ENCODE measurements around the gene RMI2. TPM values are rescaled to one million over a fixed set of nuclear protein-coding genes. Genes with fewer than 3 reads are reported as not detected.
A peak's percentile ranks its signal among the peaks of the same experiment; 100 is the strongest.

The RMI2 gene
- total and polyA plus RNA-seq, 9 of the 15 experiments (the other 6 are each of a cell fraction or from before 2014, with no cell fraction given) = 8.0 to 43.4 (median 32.5) TPM

GRCh38 chr16:11386791-11387546, 41.7 kb downstream of the RMI2 start:
- WGBS (ENCODE audit: insufficient coverage, low coverage, missing lambda C conversion rate) = 1% methylated on average over 18 of the region's 22 CpGs
- Histone ChIP-seq H3K36me3 (ENCODE audit: control insufficient read depth, insufficient read depth, low read length) (no peaks in the 10 kb centered on the region), H2AFZ (ENCODE audit: low read depth, low read length) (peak overlapping the region; percentile 29; the same call in 1 of the 2 replicates), H3K79me2 (ENCODE audit: control insufficient read depth, insufficient read depth, low read length) (no peaks in the 10 kb centered on the region), H3K4me1 (replicated peaks in 1 of 2; ENCODE audit: control insufficient read depth in 2 of 2, insufficient read depth in 2 of 2, low read length in 2 of 2) (peaks cover 3 to 37% of the 10 kb centered on the region in 2 experiments; a peak in 2 of 5 replicates), H3K9ac (ENCODE audit: insufficient read depth in 1 of 2, low read depth in 2 of 2, low read length in 2 of 2) (peak overlapping the region in 1 of 2 experiments; percentile 75; a peak in 2 of 4 replicates), H3K4me2 (ENCODE audit: insufficient read depth, low read length) (peak overlapping the region; percentile 13; the same call in 1 of the 2 replicates), H4K20me1 (replicated peaks; ENCODE audit: control insufficient read depth, insufficient read depth, low read length) (0 out of 2 replicates have a peak, but pooled peaks cover 3% of the 10 kb centered on the region), H3K27me3 (ENCODE audit: control insufficient read depth in 2 of 2, insufficient read depth in 2 of 2, low read length in 2 of 2) (peaks cover 23 to 86% of the 10 kb centered on the region in 2 experiments; a peak in 4 of 5 replicates), H3K9me1 (ENCODE audit: control insufficient read depth, insufficient read depth, low read length) (no peaks in the 10 kb centered on the region), H3K4me3 (no peak overlapping the region), H3K27ac (ENCODE audit: extremely low read depth, low read depth, low read length) (no peak overlapping the region), H3K9me3 (replicated peaks; ENCODE audit: control insufficient read depth, insufficient read depth, low read depth, low read length) (no peaks in the 10 kb centered on the region)
- POLR2A ChIA-PET = interaction anchor here (1.1 to 1.8 kb wide), 3 partner anchors 9 to 131 kb away, joined by 3 to 7 read pairs (median 4); partner anchors contain the start of gene SOCS1
- no TSS peak for BruUV-seq (replicated peaks)
- FAIRE-seq (no peak), ATAC-seq (peak; percentile 92), DNase-seq (ENCODE audit: extremely low read depth in 1 of 4, low spot score in 3 of 4) (peak; percentile 68 to 78 (median 76))
- in situ Hi-C loops (cut with MboI) = no loop called here
- intact Hi-C loops (cut with micrococcal nuclease) = no loop called here
- CTCF ChIA-PET (ENCODE audit: low intra/inter-chr PET ratio) = no interaction called here
- TF ChIP-seq STAG1 (CRISPR knock-in tag; IDR thresholded peaks at IDR 0.05; ENCODE audit: borderline replicate concordance) (0 out of 2 replicates have a peak, but pooled peaks have one; percentile 45), ZNF444 (CRISPR knock-in tag; IDR thresholded peaks at IDR 0.05) (no peak), CTCF (IDR thresholded peaks at IDR 0.05 in 2 of 3, conservative IDR thresholded peaks at IDR 0.05 in 1 of 3; ENCODE audit: insufficient read depth in 2 of 3, low read depth in 1 of 3, low read length in 3 of 3) (peak; percentile 68 to 74 (median 69); a peak in 4 of 6 replicates), RBM17 (IDR thresholded peaks at IDR 0.05; ENCODE audit: borderline replicate concordance, low read depth, low read length) (no peak), CTBP1 (IDR thresholded peaks at IDR 0.05; ENCODE audit: borderline replicate concordance) (0 out of 2 replicates have a peak, but pooled peaks have one; percentile 28), ZNF146 (CRISPR knock-in tag; IDR thresholded peaks at IDR 0.05; ENCODE audit: unreplicated experiment) (no peak), TFAP4 (CRISPR knock-in tag; IDR thresholded peaks at IDR 0.05; ENCODE audit: borderline replicate concordance) (0 out of 2 replicates have a peak, but pooled peaks have one; percentile 16), ELF4 (CRISPR knock-in tag; IDR thresholded peaks at IDR 0.05) (no peak), ZNF347 (CRISPR knock-in tag; IDR thresholded peaks at IDR 0.05; ENCODE audit: low read depth) (no peak), PRPF4 (IDR thresholded peaks at IDR 0.05; ENCODE audit: insufficient read depth, low read depth, low read length, poor library complexity, severe bottlenecking) (no peak), RBM25 (IDR thresholded peaks at IDR 0.05; ENCODE audit: low read depth, low read length, severe bottlenecking) (no peak), SNIP1 (IDR thresholded peaks at IDR 0.05; ENCODE audit: low read depth) (no peak), SP1 (CRISPR knock-in tag; IDR thresholded peaks at IDR 0.05) (no peak), CBFA2T2 (conservative IDR thresholded peaks at IDR 0.05) (no peak), MCM2 (IDR thresholded peaks at IDR 0.05; ENCODE audit: low read depth) (no peak), MAZ (CRISPR knock-in tag; conservative IDR thresholded peaks at IDR 0.05 in 1 of 2, IDR thresholded peaks at IDR 0.05 in 1 of 2) (peak in 1 of 2 experiments; percentile 67; a peak in 1 of 4 replicates), SRF (CRISPR knock-in tag; IDR thresholded peaks at IDR 0.05) (0 out of 4 replicates have a peak, but pooled peaks of 1 of the 2 experiments have one; percentile 42), SMC3 (conservative IDR thresholded peaks at IDR 0.05; ENCODE audit: insufficient read depth, low read depth, low read length) (peak; percentile 40), ATF1 (CRISPR knock-in tag; IDR thresholded peaks at IDR 0.05) (no peak), ATF1 (tag; IDR thresholded peaks at IDR 0.05) (peak; percentile 10; the same call in 1 of the 2 replicates)
